Thoracic aorta (tissue), 2 donors: ENCODE data around the gene FARS2. TPM values are rescaled to one million over a fixed set of nuclear protein-coding genes. Genes with fewer than 3 reads are reported as not detected.
"Not testable (repeated sequence)": the region's sequence is repeated elsewhere in the genome, so short reads cannot be mapped to it uniquely, and the experiment has no call there.

ENCODE experiments used
- ATAC-seq: fragments of 150-250 bp; one replicate; pipeline ENCODE4 v1.8.0; 2017; ENCODE audit warnings: low read depth; ENCODE audit not compliant: insufficient number of reproducible peaks, low FRiP score
- DNase-seq: peaks from one replicate; pipeline ENCODE4 v3.0.0-alpha.2; 2020; ENCODE audit warnings: low spot score
- H3K27ac ChIP-seq, 2 donors: fragments of 200-600 bp; sonication (generic); 1 replicate in 1 of 2; 2 replicates in 1 of 2; pipeline ENCODE4 v1.5.1; 2016; ENCODE audit warnings: mild to moderate bottlenecking in 2 of 2, moderate library complexity in 2 of 2
- H3K27me3 ChIP-seq: fragments of 200-600 bp; sonication (generic); replicated peaks from 2 replicates; pipeline ENCODE4 v1.6.0; 2016; ENCODE audit warnings: mild to moderate bottlenecking; ENCODE audit not compliant: insufficient read depth
- H3K36me3 ChIP-seq: fragments of 200-600 bp; sonication (generic); one replicate; pipeline ENCODE4 v1.5.1; 2016
- H3K4me1 ChIP-seq, 2 donors: fragments of 200-600 bp; sonication (generic); 1 replicate in 1 of 2; 2 replicates in 1 of 2; pipeline versions ENCODE4 v1.5.1 to v1.6.0; 2016; ENCODE audit warnings: low read depth in 2 of 2, mild to moderate bottlenecking in 1 of 2; ENCODE audit not compliant: control insufficient read depth in 1 of 2
- H3K4me3 ChIP-seq: fragments of 200-600 bp; sonication (generic); 2 replicates; pipeline ENCODE4 v1.5.1; 2016; ENCODE audit warnings: mild to moderate bottlenecking
- H3K9me3 ChIP-seq: fragments of 200-600 bp; sonication (generic); 2 replicates; pipeline ENCODE4 v1.5.1; 2016
- CTCF ChIP-seq: fragments of 200-600 bp; sonication (generic); IDR thresholded peaks from one replicate; pipeline ENCODE4 v1.5.1; 2019; ENCODE audit warnings: antibody characterized with exemption
- total RNA-seq, 2 donors: library from RNA; depleted of rRNA; stranded (reverse); fragments of >200 nt; gene quantifications; one replicate each; pipeline versions ENCODE4 v1.1.0 to v1.2.3, GENCODE V29; 2016

The FARS2 gene
- total RNA-seq, 2 donors from 2014 or later, result 10.4 to 11.6 TPM

DNA sequence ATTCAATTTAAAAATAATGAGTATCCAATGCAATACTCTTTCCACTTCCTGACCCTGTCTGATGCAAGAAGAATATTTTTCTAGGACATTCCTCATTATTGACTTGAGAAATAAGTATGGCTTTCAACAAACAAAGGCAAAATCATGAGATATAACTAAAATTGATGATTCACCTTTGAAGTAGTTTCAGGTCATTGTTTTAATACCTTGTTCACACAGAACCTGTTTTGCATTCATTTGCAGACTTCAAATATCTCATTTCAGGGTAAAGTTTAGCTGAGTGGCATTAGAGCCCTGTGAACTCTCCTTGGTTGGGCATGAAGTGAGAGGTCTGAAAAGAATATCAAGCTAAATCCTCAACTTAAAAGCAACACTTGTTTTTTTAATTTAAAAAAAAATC is 436.2 kb downstream of the FARS2 start:
- H3K27ac ChIP-seq, result no peak overlapping the region
- H3K4me3 ChIP-seq, result no peak overlapping the region
- no peak for TF ChIP-seq CTCF
- no peaks in the 10 kb centered on the region for H3K9me3 ChIP-seq
- no peak for ATAC-seq
- no peaks in the 10 kb centered on the region for H3K27me3 ChIP-seq
- DNase-seq, result no peak
- H3K4me1 ChIP-seq, result no peaks in the 10 kb centered on the region
- H3K36me3 ChIP-seq, result no peaks in the 10 kb centered on the region

GRCh38 chr6:5698318-5698717 is 437.0 kb downstream of the FARS2 start:
- no peak for ATAC-seq
- no peaks in the 10 kb centered on the region for H3K27me3 ChIP-seq

DNA sequence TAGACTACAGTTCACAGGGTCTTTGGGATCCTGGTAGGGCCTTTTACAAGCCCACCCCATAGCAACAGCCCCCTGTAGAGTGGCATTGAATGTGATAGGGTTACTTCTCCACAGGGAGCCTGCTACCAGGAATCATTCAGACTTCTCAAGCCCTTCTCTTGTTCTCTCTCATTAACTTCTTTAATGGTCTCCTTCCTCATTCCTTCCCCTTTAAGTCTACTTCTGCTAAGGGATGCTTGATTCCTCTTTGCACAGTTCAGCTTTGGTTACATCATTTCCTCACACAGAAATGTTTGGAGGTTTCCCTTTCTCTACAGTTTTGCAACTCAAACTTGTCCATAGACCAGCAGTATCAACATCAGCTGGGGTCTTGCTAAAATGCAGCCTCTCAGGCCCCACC is 437.8 kb downstream of the FARS2 start:
- not testable (repeated sequence) for H3K27me3 ChIP-seq, H3K4me3 ChIP-seq, H3K36me3 ChIP-seq, H3K4me1 ChIP-seq, H3K9me3 ChIP-seq, ATAC-seq, H3K27ac ChIP-seq, DNase-seq

More at GRCh38 chr6:5698318-5698717, 437.0 kb downstream of the FARS2 start:
- H3K36me3 ChIP-seq, result no peaks in the 10 kb centered on the region
- H3K4me1 ChIP-seq, result no peaks in the 10 kb centered on the region
- no peak for TF ChIP-seq CTCF
- no peak overlapping the region for H3K4me3 ChIP-seq
- no peaks in the 10 kb centered on the region for H3K9me3 ChIP-seq
- DNase-seq, result no peak
- no peak overlapping the region for H3K27ac ChIP-seq

DNA sequence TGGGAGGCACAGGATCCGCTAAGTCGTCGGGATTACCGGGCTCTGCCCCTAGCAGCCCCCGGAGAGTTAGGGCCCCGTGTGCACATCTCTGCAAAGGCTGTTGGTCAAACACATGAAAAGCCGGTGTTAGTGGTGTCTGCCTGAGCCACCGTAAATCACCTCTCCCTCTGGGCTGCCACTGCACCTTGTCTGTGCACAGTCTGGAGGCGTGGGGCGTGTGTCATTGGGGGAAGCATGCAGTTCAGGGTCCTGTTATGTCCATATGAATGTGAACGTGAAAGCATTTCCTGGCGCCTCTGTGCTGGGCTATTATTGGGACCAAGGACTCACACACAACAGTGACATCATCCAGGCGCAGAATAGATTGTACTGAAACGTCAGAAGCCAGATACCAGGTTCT is 439.9 kb downstream of the FARS2 start:
- Histone ChIP-seq H3K4me1 (no peaks in the 10 kb centered on the region), H3K27ac (no peak overlapping the region), H3K27me3 (no peaks in the 10 kb centered on the region), H3K36me3 (no peaks in the 10 kb centered on the region), H3K9me3 (no peaks in the 10 kb centered on the region), H3K4me3 (no peak overlapping the region)
- DNase-seq (no peak), ATAC-seq (no peak)
- TF ChIP-seq CTCF, result no peak

- DNase-seq, result no peak
Measured at GRCh38 chr6:5704708-5705107, 443.4 kb downstream of the FARS2 start.

More at GRCh38 chr6:5704708-5705107, 443.4 kb downstream of the FARS2 start:
- no peaks in the 10 kb centered on the region for H3K36me3 ChIP-seq
- no peak overlapping the region for H3K27ac ChIP-seq
- TF ChIP-seq CTCF, result no peak
- no peak for ATAC-seq
- no peaks in the 10 kb centered on the region for H3K4me1 ChIP-seq
- no peak overlapping the region for H3K4me3 ChIP-seq
- H3K27me3 ChIP-seq, result no peaks in the 10 kb centered on the region
- H3K9me3 ChIP-seq, result no peaks in the 10 kb centered on the region
